HepG2 (cell line): Measurements from ENCODE around the gene CLDN10. TPM values are rescaled to one million over a fixed set of nuclear protein-coding genes. Genes with fewer than 3 reads are reported as not detected.

ENCODE experiments used
- ATAC-seq: fragments of 200-7000 bp; cut with Tn5 transposase; 3 replicates; pipeline ENCODE4 v1.9.1; 2020; ENCODE audit warnings: mild to moderate bottlenecking, moderate library complexity
- BruUV-seq: library from RNA; stranded (reverse); fragments of 400-500 nt; replicated peaks from 2 replicates; lab custom pipeline; 2021; lab: Mats Ljungman, UMichigan
- CTCF ChIA-PET: fragments of 300-600 bp; formaldehyde crosslinking; extraction: SDS; loops from one replicate; lab custom pipeline; 2021; ENCODE audit warnings: low total read pairs, inconsistent platforms, low intra/inter-chr PET ratio; lab: Yijun Ruan, JAX
- POLR2A ChIA-PET: fragments of 350-600 bp; sonication (Branson Sonifier 250); formaldehyde crosslinking; loops from one replicate; lab custom pipeline; 2020; ENCODE audit warnings: antibody characterized with exemption, inconsistent platforms; lab: Yijun Ruan, JAX
- DNase-seq: peaks from one replicate; pipeline ENCODE4 v3.0.0-alpha.2; 2015; ENCODE audit warnings: low spot score
- FAIRE-seq: peaks from 3 replicates; lab custom pipeline; 2011; peaks lifted over from hg19 to GRCh38; lab: Jason Lieb, UNC
- H2AFZ ChIP-seq: one replicate; pipeline ENCODE4 v1.6.1; 2011; ENCODE audit warnings: low read length, inconsistent platforms
- H3K27ac ChIP-seq: fragments of 300-600 bp; 3 replicates; pipeline ENCODE4 v1.8.0; 2011; ENCODE audit warnings: mixed run types, mild to moderate bottlenecking, mixed read lengths, low read length, inconsistent platforms; ENCODE audit not compliant: insufficient read depth; ENCODE audit errors: extremely low read length
- H3K27me3 ChIP-seq, 2 experiments: fragments of 200-600 bp in 1 of 2; 2 replicates in 1 of 2; 3 replicates in 1 of 2; pipeline versions ENCODE4 v1.6.0 to v1.8.0; 2011; ENCODE audit warnings: low read length in 2 of 2, mild to moderate bottlenecking in 2 of 2, moderate library complexity in 2 of 2, inconsistent platforms in 1 of 2; ENCODE audit not compliant: insufficient read depth in 2 of 2, control insufficient read depth in 1 of 2
- H3K36me3 ChIP-seq, 2 experiments: fragments of 200-600 bp in 1 of 2; replicated peaks in 1 of 2; 2 replicates in 1 of 2; 3 replicates in 1 of 2; pipeline versions ENCODE4 v1.5.1 to v1.8.0; 2011; ENCODE audit warnings: low read length in 2 of 2, inconsistent platforms in 1 of 2; ENCODE audit not compliant: insufficient read depth in 2 of 2, control insufficient read depth in 1 of 2
- H3K4me1 ChIP-seq: 2 replicates; pipeline ENCODE4 v1.5.1; 2012; ENCODE audit warnings: low read length, inconsistent platforms; ENCODE audit not compliant: insufficient read depth
- H3K4me2 ChIP-seq: 2 replicates; pipeline ENCODE4 v1.6.0; 2011; ENCODE audit warnings: low read depth, low read length, inconsistent platforms
- H3K4me3 ChIP-seq, 3 experiments: fragments of 200-600 bp in 1 of 3; sonication (generic), shearing (Covaris generic) in 1 of 3; replicated peaks in 1 of 3; 2 replicates each; pipeline ENCODE4 v1.5.1; 2011 to 2016; ENCODE audit warnings: low read length in 3 of 3, inconsistent platforms in 2 of 3, low read depth in 2 of 3, mild to moderate bottlenecking in 2 of 3, control low read depth in 1 of 3, mixed read lengths in 1 of 3; ENCODE audit not compliant: insufficient read depth in 1 of 3
- H3K79me2 ChIP-seq: one replicate; pipeline ENCODE4 v1.6.1; 2011; ENCODE audit warnings: low read length, inconsistent platforms; ENCODE audit not compliant: insufficient read depth
- H3K9ac ChIP-seq: 2 replicates; pipeline ENCODE4 v1.6.0; 2011; ENCODE audit warnings: mild to moderate bottlenecking, low read depth, low read length, inconsistent platforms; ENCODE audit not compliant: insufficient read depth
- H3K9me3 ChIP-seq: 2 replicates; pipeline ENCODE4 v1.5.1; 2012; ENCODE audit warnings: mild to moderate bottlenecking, low read length
- H4K20me1 ChIP-seq: 2 replicates; pipeline ENCODE4 v1.6.0; 2011; ENCODE audit warnings: inconsistent platforms, mild to moderate bottlenecking, low read length, moderate library complexity; ENCODE audit not compliant: insufficient read depth
- ATF1 ChIP-seq: IDR thresholded peaks from 2 replicates; pipeline ENCODE4 v1.6.1; 2016; ENCODE audit warnings: mild to moderate bottlenecking, control low read depth
- ATF7-NPFF ChIP-seq: sonication (generic); formaldehyde crosslinking; IDR thresholded peaks from 2 replicates; pipeline ENCODE4 v1.8.1; 2023; ENCODE audit warnings: mild to moderate bottlenecking, low read depth, missing genetic modification reagents, moderate library complexity
- DMTF1 ChIP-seq: sonication (generic); formaldehyde crosslinking; IDR thresholded peaks from 2 replicates; pipeline ENCODE4 v1.4.0; 2020; ENCODE audit warnings: mild to moderate bottlenecking, missing genetic modification reagents
- GTF3A ChIP-seq: sonication (generic); formaldehyde crosslinking; conservative IDR thresholded peaks from 2 replicates; pipeline ENCODE4 v1.4.0; 2020; ENCODE audit warnings: mild to moderate bottlenecking, missing genetic modification reagents
- KDM3A ChIP-seq: IDR thresholded peaks from 2 replicates; pipeline ENCODE4 v1.6.1; 2018; ENCODE audit warnings: low read depth, missing compliant biosample characterization
- ZFP41 ChIP-seq: sonication (generic); formaldehyde crosslinking; IDR thresholded peaks from 2 replicates; pipeline ENCODE4 v1.4.0; 2020; ENCODE audit warnings: mild to moderate bottlenecking, missing genetic modification reagents, borderline replicate concordance
- ZNF609 ChIP-seq: sonication (generic); formaldehyde crosslinking; IDR thresholded peaks from 2 replicates; pipeline ENCODE4 v1.4.0; 2020; ENCODE audit warnings: mild to moderate bottlenecking, missing genetic modification reagents, borderline replicate concordance
- WGBS: methylation state at CpG from one replicate; pipeline ENCODE4 v1.1.6; 2017; ENCODE audit warnings: low lambda C conversion rate; 5-methylcytosine and 5-hydroxymethylcytosine counted together
- in situ Hi-C: cut with HindIII; loops from 2 replicates; pipeline ENCODE4 v1.10.0; 2017; ENCODE audit warnings: low pct_unique_long_range_greater_than_20kb; ENCODE audit not compliant: extremely low pct_ligation_motif_present
- intact Hi-C: fragments of 100-400 bp; cut with micrococcal nuclease; formaldehyde crosslinking; loops from one replicate; pipeline ENCODE4 v1.10.0; 2022; ENCODE audit not compliant: unreplicated experiment
- polyA plus RNA-seq, 8 experiments: library from polyadenylated mRNA; depleted of rRNA in 3 of 8; stranded (reverse) in 7 of 8; unstranded in 1 of 8; fragments of >200 nt; fragmentation: Illumina TruSeq in 4 of 8; extraction: Trizol in 4 of 8; gene quantifications; 2 replicates each; pipeline versions ENCODE4 v1.2.1 to v1.2.3, GENCODE V29; 2011 to 2016; ENCODE audit warnings: low read depth in 4 of 8, missing spikeins in 1 of 8, mixed read lengths in 1 of 8; ENCODE audit not compliant: insufficient read depth in 1 of 8
- total RNA-seq, 5 experiments: library from RNA; depleted of rRNA; stranded (reverse); fragments of >200 nt; fragmentation: Illumina TruSeq; extraction: Trizol; gene quantifications; 2 replicates each; pipeline ENCODE4 v1.2.3, GENCODE V29; 2016; ENCODE audit warnings: low read depth in 1 of 5

The CLDN10 gene
- total and polyA plus RNA-seq, 2 of the 13 experiments (the other 11 are each of a cell fraction or from before 2014, with no cell fraction given), result not detected

- in situ Hi-C loops (no loop called here), intact Hi-C loops (no loop called here)
- H3K4me1 ChIP-seq, result peaks cover 11% of the 10 kb centered on the region
- no peaks in the 10 kb centered on the region for H3K27me3 ChIP-seq
- H3K9me3 ChIP-seq, result no peaks in the 10 kb centered on the region
- POLR2A ChIA-PET, result no interaction called here
- H3K27ac ChIP-seq, result no peak overlapping the region
- CTCF ChIA-PET, result no interaction called here
- DNase-seq (no peak), ATAC-seq (no peak), FAIRE-seq (no peak)
- no peak overlapping the region for H3K4me3 ChIP-seq
- peaks cover 3 to 31% of the 10 kb centered on the region in 2 experiments; a peak in 4 of 5 replicates for H3K36me3 ChIP-seq
- BruUV-seq, result no TSS peak
- TF ChIP-seq ZFP41 (CRISPR knock-in tag), result no peak
- no peak for TF ChIP-seq DMTF1
- no peak for TF ChIP-seq KDM3A (CRISPR knock-in tag)
- no peak for TF ChIP-seq ZNF609 (CRISPR knock-in tag)
- TF ChIP-seq ATF1 (CRISPR knock-in tag), result no peak
- no peak for TF ChIP-seq ATF7-NPFF (CRISPR knock-in tag)
- TF ChIP-seq GTF3A (CRISPR knock-in tag), result no peak
- H3K4me2 ChIP-seq, result no peak overlapping the region
- no peak overlapping the region for H3K9ac ChIP-seq
- H3K79me2 ChIP-seq, result no peaks in the 10 kb centered on the region
- WGBS, result 95% methylated on average over 6 of the region's 6 CpGs
- no peak overlapping the region for H2AFZ ChIP-seq
- no peaks in the 10 kb centered on the region for H4K20me1 ChIP-seq
Measured at GRCh38 chr13:95608640-95609323, 56.3 kb downstream of the CLDN10 start.
